HG03103 (cell line): ENCODE measurements around the gene PHF21B.
"Not testable (repeated sequence)": the region's sequence is repeated elsewhere in the genome, so short reads cannot be mapped to it uniquely, and the experiment has no call there.

ENCODE experiments used
- ATAC-seq: cut with Tn5 transposase; IDR thresholded peaks from one replicate; pipeline ENCODE4 v1.9.1; 2021; ENCODE audit warnings: low read depth; ENCODE audit not compliant: unreplicated experiment

Gene PHF21B

GRCh38 chr22:44883011-44883421 lies 126.8 kb downstream of the PHF21B start:
- ATAC-seq = no peak

- ATAC-seq = no peak
These were observed 127.4 kb downstream of the PHF21B start for GRCh38 chr22:44882226-44882905.

DNA sequence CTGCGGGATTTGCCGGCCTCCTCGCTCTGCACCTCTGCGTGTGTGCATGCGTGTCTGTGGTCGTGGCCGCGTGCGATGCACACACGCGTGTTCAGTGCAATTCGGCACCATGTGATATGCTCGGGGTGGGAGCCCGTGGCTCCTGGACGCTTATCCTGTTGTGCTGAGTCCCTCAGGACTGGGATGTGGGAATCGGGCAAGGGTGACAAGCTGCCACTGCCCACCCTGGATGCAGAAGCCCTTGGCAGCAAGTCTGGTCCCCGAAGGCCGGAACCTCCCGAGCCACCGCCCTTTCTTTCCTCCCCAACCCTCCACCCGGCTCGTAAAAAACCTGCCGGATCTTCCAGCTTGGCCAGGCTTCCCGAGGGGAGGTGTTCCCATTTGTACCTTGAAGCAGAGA lies 128.2 kb downstream of the PHF21B start:
- no peak for ATAC-seq

DNA sequence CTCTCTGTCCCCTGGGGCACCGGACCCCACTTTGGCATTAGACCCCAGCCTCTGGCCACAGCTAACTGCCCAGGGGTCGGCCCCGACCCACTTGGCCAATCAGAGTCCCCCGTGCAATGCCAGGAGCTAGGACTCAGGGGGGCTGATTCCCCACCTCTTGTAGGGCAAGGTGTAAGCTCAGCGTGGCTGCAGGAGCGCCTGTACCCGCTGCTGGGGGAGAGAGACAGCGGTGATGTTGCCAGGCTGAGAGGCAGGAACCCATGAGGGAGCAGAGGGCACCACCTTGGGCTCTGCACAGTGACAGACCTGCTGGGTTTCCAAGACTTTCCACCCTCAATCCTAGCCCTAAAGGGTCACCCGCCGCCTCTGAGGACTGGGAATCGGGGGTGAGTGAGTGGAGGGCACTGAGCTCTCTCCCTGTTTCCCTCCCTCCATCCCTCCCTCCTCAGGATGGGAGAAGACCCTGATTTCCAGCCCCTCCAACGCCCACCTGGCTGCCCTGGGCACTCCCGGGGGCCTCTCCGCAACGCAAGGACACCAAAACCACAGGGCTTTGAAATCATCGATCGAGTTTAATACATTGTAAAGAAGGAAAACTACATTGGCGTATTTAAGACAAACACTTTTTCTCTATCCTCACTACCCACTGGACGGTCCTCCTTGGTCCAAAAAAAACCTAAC lies 129.1 kb downstream of the PHF21B start:
- no peak for ATAC-seq

DNA sequence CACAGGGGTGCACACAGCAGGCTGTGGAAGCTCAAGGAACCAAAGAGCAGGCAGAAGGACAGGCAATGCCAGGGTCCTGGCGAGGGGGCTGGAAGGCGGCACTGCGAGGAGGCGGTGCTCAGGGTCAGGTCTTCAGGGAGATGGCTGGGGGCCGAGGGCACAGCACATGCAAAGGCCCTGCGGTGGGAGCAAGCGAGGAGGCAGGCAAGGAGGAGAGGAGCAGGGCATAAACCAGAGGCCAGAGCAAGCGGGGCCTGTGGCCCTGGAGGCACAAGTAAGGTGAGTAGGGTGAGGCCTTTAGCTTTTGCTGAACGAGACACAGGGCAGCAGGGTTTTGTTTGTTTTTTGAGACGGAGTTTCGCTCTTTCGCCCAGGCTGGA lies 130.5 kb downstream of the PHF21B start:
- no peak for ATAC-seq

- ATAC-seq = no peak
These were observed 131.1 kb downstream of the PHF21B start for GRCh38 chr22:44878483-44879300.

DNA sequence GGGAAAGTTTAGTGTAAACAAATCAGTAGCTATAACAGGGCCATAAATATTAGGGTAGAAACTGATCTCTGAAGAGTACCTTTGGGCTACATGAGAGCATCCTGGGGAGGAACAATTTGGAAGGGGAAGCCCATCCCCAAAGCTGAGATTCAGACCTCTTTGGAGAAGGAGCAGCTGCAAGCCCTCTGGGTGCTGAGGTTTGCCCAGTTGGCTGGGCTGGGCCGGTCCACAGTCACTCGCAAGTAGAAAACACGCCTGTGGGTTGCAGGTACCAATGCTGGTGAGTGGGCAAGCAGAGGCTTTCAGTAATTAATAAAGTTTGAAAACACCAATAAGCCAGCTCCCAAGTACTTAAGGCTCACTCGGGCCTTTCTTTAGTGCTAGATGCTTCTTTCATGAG lies 132.9 kb downstream of the PHF21B start:
- ATAC-seq = no peak

GRCh38 chr22:44871782-44872181 lies 138.0 kb downstream of the PHF21B start:
- no peak for ATAC-seq

GRCh38 chr22:44870021-44870420 lies 139.8 kb downstream of the PHF21B start:
- ATAC-seq = no peak

DNA sequence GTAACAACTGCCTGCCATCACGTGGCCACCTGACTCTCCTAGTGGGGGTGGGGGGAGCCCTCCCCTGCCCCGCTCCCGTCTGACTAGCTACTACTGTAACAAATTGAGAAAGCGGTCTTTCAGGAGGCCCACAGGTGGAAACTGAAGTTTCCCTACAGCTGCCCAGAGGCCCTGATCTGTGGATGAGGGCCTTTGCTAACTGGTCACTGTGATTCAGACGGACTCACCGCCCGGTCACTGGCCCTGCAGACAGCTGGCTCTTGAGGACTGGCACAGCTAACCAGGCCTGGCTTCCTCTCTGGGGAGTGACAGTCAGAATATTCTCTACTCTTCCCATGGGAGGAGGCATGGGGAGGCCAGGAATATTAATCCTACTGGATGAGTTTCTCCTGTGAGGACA lies 140.6 kb downstream of the PHF21B start:
- ATAC-seq = no peak

DNA sequence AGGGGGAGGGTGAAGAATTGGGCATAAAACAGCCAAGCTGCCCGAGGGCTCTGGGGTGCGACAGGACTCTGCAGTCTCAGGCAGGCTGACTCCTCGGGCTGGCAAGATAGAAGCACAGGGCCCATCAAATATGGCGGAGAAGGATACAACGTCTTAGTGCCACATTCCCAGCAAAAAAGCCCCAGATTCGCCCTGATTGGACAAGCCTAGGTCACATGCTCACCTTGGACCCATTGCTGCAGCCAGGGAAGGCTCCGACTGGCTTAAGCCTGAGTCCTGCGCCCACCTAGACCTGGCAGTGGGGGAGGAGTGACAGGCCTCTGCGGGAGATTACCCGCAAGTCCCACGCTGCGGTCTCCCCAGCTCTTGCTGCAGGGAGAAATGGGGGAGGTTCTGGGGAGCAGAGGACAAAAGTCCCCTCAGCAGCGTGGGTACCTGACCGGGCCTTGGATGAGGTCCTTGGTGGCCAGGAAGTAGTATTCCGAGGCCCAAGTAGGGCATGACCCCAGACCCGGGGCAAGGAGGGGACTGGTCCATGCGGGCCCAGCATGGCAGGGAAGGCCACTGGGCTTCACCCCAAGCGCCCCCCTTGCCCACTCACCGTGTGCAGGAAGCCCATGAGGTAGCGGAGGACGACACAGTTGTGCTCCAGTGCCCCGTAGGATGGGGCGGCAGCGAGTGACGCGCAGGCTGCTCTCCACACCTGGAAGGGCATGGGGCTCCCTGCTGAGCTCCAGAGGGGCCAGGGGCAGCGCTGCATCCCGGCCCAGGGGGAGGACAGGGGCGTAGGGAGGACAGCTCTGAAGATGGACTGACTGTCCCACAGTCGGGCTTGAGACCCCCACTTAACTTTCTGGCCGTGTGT lies 144.4 kb downstream of the PHF21B start:
- no peak for ATAC-seq

- ATAC-seq = no peak
These were observed 146.6 kb downstream of the PHF21B start for GRCh38 chr22:44862981-44863860.

- no peak for ATAC-seq
These were observed 147.5 kb downstream of the PHF21B start for GRCh38 chr22:44862281-44862680.

- ATAC-seq = no peak
These were observed 148.6 kb downstream of the PHF21B start for GRCh38 chr22:44861245-44861644.

DNA sequence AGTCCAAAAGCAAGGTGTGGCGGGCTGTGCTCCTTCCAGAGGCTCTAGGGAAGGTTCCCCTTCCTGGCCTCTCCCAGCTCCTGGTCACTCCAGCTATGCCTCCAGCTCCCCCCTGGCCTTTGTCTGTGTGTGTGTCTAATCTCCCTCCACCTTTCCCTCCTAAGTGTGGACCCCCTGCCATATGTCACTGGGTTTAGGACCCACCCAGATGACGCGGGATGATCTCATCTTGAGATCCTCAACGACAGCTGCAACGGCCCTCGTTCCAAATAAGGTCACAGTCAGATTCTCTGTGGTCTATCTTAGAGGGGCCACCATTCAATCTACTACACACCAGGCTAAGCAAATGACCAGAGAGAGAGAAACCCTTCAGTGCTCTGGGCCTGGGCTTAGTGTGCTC lies 149.5 kb downstream of the PHF21B start:
- ATAC-seq = no peak

DNA sequence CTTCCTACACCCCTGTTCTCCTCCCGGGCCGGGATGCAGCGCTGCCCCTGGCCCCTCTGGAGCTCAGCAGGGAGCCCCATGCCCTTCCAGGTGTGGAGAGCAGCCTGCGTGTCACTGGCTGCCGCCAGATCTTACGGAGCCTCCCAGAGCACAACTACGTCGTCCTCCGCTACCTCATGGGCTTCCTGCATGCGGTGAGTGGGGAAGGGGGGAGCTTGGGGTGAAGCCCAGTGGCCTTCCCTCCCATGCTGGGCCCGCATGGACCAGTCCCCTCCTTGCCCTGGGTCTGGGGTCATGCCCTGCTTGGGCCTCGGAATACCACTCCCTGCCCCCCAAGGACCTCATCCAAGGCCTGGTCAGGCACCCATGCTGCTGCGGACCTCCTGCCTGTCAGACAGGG lies 150.2 kb downstream of the PHF21B start:
- ATAC-seq = no peak

DNA sequence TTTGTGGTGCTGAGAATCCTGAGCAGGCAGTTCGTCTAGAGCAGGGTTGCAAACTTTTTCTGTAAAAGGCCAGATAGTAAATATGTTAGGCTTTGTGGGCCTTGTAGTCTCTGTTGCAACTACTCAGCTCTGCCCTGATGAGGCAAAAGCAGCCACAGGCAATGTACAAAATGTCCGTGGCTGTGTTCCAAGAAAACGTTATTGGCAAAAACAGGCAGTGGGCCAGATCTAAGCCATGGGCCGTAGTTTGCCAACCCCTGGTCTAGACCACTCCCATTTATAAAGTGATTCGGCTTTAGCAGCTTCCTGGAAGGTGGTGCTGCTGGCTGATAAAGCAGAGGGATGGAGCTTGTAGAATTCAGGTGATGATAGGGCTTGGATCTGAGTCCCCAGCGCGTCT lies 151.0 kb downstream of the PHF21B start:
- not testable (repeated sequence) for ATAC-seq

- ATAC-seq = no peak
These were observed 153.9 kb downstream of the PHF21B start for GRCh38 chr22:44855855-44856254.

- not testable (repeated sequence) for ATAC-seq
These were observed 155.2 kb downstream of the PHF21B start for GRCh38 chr22:44854641-44855040.

- no peak for ATAC-seq
These were observed 158.9 kb downstream of the PHF21B start for GRCh38 chr22:44850946-44851345.
